Right hindlimb (tissue), 1 donor: ENCODE data around the gene CDH13.

ENCODE experiments used
- DNase-seq: peaks from one replicate; pipeline ENCODE4 v3.0.0-alpha.2; 2018

The CDH13 gene

GRCh38 chr16:83393196-83393981 lies 766.6 kb downstream of the CDH13 start:
- DNase-seq: no peak

- DNase-seq: no peak
Observed at GRCh38 chr16:83397601-83398291, 771.0 kb downstream of the CDH13 start.

DNA sequence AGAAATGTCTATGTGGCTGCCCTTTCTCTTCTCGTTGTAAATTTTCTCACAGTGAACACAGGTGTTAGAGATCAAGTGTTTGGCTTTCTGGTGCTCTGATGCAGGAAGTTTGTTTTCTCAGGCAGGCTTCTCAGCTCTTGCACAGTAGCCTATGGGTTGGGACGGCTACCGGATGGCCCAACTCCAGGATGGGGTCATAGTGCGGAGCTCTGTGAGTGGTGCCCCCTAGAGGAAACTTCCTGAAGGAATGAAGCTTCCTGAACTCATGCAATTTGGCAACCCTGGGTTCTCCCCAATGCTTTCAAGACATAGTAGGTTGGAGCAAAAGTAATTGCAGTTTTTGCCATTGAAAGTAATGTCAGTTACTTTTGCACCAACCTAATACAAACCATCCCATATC lies 773.5 kb downstream of the CDH13 start:
- no peak for DNase-seq

DNA sequence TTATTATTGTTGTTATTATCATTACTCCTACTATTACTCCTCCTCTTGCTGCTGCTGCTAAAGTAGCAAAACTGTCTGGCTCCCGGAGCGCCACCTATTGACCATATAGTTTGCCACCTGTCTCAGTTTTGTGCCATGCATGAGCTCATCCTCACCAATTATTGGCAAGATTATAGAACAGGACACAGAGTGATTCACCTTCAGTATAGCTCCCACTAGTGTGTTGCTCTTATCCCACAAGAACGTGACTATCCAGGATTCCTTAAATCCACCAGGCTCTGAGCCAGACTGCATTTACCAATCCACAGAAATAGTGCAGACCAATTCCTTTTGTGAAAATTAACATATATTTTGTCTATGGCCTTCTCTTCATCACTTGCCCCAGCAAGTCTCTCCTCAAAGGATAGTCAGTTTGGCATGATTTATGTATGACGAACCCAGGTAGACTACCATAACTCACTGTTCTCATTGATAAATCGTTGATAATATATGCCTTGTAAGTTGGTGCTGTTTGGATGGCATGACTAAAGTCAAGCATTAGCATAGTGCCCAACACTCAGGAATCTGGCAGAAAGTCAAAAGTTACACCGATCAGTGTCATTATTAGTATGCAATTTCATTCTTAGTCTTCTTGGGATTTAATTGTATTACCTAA lies 775.5 kb downstream of the CDH13 start:
- no peak for DNase-seq

- DNase-seq: no peak
Observed at GRCh38 chr16:83402967-83403366, 776.2 kb downstream of the CDH13 start.

- DNase-seq: no peak
Observed at GRCh38 chr16:83403761-83404160, 777.0 kb downstream of the CDH13 start.

DNA sequence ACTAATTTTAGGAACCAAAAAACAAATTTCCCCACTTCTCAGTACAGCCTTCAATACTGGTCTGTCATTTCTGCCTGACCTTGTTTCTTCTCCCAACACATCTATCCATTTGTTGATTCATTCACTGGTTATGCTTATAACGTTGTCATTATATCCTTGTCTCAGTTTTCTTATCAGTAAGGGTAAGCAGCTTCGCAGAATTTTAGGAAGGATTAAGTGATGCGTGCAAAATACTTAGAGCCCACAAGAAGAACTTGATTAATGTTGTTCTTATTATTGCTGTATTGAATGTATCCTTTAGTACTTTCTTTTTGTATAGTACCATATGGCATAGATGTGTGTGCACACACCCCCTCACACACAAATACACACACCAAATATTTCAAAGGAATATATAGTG lies 777.5 kb downstream of the CDH13 start:
- no peak for DNase-seq

GRCh38 chr16:83407928-83408327 lies 781.2 kb downstream of the CDH13 start:
- no peak for DNase-seq

DNA sequence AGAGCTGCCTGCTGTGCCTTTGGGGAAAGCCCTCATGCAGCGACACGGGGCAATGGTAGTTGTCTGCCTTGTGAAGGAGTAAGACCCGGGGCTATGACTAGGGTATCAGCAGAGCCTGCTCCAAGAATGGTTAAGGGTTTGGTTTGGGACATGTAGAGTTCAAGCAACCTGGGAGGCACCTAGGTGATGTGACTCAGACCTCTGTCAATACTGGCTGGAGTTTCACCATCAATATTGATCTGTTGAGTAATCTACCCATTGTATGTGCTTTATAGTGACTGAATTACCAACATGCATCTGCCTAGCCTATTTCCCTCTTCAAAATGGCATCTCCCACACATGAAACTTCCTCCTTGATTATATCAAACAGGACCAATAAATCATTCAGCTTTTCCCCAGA lies 782.6 kb downstream of the CDH13 start:
- no peak for DNase-seq

DNA sequence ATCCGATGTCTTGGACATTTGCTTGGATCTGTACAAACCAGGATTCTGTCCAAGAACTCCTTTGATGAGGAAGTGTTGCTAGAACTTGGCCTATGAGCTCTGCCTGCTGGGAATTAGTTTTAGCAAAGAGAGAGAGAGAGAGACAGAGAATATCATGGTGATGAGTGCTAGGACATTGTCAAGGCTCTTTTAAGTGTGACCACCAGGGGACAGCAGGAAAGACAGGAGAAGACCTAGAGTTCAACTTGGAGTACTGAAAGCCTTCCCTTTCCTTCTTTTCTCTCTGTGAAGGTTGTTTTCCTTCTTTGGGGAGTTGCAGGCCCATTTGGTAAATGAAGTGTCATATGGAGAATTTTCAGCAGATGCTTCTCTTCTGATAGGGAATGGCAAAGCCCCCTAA lies 791.8 kb downstream of the CDH13 start:
- no peak for DNase-seq

DNA sequence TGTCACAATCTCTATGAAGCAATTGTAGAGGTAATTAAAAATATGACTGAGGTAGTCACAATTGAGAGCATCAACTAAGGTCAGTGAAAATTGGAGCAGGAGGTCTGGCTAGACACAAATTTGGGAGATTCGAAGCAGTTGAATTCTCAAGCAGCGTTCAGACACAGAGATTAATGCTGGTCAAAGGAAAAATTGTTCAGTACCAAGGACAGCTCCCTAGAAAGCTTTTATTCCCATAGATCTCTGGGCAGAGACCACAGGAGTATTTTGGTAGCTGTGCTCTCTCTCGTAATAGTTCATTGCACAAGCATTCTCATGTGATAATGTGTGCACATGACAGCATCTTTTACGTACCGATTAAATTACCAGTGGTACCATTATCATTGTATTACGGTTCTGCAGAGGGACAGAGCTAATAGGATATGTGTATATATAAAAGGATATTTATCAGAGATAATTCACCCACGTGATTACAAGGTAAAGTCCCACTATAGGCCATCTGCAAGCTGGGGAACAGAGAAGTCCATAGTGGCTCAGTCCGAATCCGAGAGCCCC lies 793.5 kb downstream of the CDH13 start:
- no peak for DNase-seq

GRCh38 chr16:83433201-83433600 lies 806.4 kb downstream of the CDH13 start:
- DNase-seq: no peak

GRCh38 chr16:83437036-83437435 lies 810.3 kb downstream of the CDH13 start:
- DNase-seq: no peak

DNA sequence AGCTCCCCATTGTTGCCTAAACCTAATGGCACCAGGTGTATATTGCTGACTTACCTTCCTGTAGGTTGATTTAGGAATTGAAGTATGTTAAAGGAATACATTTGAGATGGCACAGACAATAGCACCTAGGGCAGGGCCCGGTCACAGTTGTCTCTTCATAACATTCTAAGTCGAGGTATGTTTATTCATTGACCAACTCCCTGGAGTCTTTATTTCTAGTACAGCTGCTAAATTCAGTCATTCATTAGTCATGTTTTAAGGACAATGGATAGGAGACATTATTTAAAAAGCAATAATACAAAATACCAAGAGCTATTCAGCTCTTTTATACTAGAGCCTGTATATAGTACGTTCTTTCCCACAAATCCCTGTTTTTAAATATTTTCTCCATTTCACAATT lies 811.6 kb downstream of the CDH13 start:
- no peak for DNase-seq

DNA sequence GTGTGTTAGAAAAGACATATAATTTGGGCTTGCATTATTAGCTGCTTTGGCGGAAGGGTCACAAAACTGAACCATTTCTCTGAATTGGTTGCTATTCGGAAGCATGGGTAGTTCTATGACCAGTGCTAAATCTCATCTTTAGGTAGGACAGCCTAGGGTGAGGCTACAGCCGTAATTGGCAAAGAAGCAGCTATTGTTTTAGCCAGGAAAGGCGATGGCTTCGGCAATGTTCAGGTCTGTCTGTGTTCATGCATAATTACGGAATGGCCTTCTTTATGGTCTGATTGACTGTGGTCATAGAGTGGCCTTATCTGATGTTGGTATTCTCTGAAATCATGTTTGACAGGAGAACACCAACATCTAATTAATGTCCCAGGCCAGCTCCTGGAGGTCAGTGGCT lies 812.6 kb downstream of the CDH13 start:
- DNase-seq: no peak

DNA sequence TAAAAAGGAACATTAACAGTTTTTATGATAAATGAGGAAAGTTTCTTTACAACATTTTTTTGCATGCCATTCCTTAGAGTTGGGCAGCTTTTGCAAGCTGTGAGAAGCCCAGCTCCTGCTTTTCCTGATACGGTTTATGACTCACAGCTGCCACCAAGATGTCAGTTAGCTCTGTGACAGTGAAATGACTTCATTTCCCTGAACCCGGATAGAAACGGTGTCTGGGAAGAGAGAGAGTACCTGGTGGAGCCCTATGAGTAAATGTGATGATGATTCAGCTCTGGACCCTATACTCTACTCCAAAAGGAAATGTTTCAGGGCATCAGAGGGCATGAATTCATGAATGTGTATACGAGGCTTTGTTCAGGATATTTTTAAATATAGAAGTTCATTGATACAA lies 814.7 kb downstream of the CDH13 start:
- DNase-seq: no peak

- no peak for DNase-seq
Observed at GRCh38 chr16:83443972-83444371, 817.2 kb downstream of the CDH13 start.

DNA sequence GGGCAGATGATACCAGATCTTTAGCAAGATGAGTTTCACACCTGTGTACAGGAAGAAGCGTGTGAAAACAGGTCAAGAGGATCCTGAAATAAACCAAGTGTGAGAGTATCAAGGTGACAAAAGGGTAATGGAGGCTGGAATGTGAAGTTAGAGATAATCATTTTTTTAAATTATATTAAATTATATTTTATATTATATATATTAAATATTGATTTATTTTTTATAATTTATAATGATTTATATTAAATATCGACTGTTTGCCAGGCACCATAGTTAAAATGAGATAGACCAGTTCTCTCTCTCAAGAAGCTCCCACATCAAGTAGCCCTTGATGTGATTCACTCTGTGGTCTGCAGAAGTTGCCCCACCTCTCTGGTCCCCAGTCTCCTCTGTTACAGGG lies 820.8 kb downstream of the CDH13 start:
- DNase-seq: no peak

GRCh38 chr16:83449861-83450260 lies 823.1 kb downstream of the CDH13 start:
- DNase-seq: no peak

DNA sequence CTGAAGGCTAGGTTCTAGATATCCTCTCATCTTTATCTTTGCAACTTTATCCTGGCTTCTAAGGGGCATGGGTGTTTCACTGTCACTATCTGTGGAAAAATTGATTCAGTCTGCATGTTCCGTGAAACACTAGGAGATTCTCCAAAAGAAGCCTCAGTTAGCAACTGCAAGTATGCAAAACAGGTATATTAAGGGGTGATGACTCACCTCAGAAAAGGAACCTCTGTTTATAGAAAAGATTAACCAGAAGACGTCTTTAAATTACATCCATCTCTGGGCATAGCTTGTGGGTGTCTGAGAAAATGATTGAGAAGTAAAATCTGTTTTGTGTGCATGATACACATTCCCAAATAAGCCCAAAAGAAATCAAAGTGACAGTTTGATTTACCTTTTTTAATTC lies 827.2 kb downstream of the CDH13 start:
- no peak for DNase-seq

DNA sequence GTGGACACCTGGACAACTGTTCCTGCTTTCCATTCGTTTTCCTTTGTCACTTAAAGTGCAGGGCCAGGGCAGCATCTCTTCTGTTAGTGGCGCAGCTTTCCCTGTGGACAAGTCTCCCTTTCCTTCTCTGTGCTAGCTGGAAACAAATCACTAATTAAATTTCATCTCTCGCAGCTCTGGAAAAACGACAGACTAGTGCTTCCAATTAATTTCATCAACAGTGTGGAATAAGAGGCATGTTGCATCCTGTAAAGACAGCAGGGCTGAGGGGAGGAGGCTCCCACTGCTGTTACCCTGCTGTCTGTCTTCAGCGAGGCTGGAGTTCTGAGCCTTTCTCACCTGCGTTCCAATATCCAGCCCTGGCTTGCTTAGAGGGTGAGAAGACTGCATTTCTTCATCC lies 828.9 kb downstream of the CDH13 start:
- DNase-seq: no peak

- no peak for DNase-seq
Observed at GRCh38 chr16:83456934-83457333, 830.2 kb downstream of the CDH13 start.

DNA sequence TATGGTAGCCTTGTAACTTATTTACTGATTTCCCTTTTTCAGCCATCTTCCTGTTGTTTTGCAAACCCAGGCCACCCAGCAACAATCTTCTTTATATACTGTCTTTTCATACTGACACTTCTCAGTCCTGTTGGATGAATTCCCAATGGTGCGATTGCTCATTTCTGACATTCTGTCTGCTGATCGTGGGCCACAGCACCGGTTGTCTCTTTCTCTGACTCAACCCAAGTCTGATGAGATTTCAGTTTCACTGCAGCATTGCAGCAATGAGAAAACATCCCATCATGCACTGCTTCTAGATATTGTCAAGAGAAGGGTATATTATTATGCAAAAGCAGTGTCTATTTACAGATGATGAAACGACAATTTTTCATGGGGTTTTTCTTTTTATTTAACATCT lies 831.8 kb downstream of the CDH13 start:
- DNase-seq: no peak

GRCh38 chr16:83464991-83465390 lies 838.2 kb downstream of the CDH13 start:
- no peak for DNase-seq
